Bone marrow (tissue), 2 donors: Measurements from ENCODE around the gene NELL2.

Experiments used
- DNase-seq, 2 donors: peaks; one replicate each; lab custom pipeline; 2025; lab: John Stamatoyannopoulos, UW

Gene NELL2

GRCh38 chr12:44532940-44533339 lies 343.2 kb downstream of the NELL2 start:
- no peak for DNase-seq

DNA sequence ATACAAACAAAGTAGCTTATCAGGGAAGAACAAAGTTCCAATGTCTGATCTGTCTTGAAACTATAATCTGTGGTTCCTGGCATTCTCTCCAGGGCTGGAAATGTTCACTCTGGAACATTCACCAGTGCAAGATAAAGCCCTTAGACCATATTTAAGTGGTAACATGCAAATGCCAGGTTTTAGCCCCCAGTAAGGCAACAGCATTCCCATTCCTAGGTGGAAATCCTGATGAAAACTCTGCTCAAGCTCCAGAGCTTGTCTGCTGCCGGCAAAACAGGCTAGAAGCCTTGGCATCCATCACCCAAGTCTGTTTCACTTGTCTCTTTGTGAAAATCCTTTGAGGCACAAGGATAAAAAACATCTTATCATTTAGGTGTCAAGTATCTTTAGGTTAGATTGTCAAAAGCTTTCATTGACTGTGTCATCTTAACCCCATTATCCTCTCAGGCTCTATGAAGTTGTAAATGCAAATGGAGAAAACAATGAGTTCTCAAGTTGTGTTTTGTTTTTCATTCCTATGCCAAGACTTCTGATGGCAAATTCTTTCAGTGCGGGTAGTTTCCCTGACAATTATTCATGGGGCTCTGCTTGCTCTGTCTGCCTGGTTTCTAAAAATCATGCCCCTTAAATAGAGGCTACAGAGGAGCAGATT lies 344.7 kb downstream of the NELL2 start:
- no peak for DNase-seq

DNA sequence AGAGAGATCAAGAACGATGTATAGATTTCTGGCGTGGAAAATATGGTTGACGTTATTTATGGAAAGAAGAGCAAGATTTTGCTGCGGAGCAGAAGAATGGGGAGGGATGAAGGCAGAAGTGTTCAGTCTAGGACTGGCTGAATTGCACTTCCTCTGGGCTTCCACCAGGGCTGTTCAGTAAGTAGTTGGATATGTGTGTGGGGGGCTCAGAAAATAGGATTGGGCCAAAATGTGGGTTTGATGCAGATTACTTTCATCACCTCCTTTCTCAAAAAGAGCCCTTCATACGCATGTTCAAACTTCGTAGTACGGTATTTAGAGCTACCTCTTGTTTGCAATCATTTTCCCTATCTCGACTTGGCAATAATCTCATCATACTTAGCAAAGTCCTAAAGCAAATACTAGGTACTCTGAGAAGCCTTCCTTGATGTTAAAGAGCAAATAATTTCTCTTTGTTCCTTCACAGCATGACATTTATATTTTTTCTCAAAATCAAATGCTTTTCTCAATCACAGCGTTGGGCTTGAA lies 349.4 kb downstream of the NELL2 start:
- no peak for DNase-seq

DNA sequence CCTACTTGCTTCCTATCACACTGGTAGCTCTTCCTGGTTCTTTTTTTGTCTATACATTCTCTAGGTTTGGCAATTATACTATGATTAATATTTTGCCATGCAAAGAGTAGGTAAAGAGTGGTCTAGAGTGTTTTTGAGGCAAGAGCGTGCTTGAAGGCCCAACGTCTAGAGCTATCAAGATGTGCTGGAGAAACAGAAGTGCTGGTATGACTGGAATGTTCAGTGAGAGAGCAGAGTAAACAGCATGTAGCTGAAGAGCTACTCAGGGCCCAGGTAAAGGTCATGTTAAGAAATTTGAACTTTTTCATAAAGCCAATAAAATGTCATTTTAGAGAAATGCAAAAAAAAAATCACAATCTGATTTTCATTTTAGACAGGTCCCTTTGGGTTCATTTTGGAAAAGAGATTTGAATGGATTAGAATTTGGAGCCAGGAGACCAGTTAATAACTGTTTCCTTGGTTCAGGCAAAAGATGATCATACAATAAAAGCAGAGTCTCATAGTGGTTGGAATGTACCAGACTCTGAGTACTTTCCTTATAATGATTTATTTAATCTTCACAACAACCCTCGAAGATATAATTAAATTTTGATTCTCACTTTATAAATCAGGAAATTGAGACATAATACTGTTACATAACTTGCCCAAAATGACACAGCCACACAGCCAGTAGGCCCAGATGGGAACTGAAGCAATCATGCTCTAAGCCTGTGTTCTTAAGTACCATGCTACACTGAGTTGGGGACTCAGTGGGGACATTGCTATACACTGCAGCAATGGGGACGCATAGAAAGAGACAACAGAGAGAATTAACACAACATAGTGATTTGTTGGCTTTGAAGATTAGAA lies 350.1 kb downstream of the NELL2 start:
- no peak for DNase-seq

DNA sequence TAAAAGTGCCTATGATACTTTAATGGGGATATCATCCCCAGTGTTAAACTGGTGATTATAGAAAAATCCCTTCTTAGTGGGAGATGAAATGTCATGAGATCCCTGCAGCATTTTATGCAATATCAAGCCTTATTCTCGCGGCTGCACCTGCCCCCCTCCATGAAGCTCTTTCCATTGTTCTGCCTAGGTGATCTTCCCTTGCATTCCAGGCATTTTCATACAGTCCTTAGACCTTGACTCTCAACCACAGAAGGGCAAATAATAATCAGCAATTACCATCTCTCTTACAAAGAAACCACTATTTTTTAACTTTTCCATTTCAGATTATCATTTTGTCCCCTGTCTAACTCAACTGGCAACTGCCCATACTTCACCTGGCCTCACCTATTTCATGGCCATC lies 352.3 kb downstream of the NELL2 start:
- DNase-seq: no peak

- DNase-seq: no peak
These were observed 354.4 kb downstream of the NELL2 start for GRCh38 chr12:44521702-44522101.

DNA sequence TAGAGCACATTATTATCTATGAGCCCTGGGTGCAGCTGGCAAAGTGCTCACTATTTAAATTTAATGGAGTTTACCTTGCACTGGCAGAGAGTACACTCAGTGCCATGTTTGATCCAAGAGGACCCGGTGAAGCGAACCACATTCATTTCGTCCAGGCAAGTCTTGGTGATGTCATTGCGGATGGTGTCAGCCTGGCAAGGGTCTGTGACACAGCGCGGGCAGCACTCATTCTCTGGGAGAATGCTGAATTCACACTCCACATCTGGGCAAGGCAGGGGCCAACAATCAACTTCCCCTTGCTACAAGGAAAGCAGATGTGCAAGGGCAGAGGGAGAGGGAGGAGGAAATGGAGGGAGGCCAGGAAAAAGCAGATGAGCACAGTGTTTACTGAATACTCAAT lies 356.2 kb downstream of the NELL2 start:
- DNase-seq: no peak

DNA sequence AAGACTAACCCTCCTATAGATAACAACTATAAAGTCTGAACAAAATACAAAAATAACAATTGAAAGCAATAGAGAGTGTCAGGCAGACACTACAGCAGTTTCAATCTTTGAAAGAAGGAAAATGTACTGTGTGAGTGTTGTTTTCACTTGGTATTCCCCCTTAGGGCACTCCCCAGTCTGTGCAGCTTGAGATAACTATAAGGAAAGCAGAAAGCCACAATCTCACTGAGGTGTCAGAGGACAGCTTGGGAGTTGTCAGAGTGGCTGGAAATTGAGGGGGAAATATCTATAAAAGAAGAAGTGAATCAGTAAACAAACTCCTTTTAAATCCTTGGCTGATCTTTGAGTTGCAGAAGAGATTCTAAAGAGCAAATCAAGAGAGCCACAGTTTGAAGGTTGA lies 364.8 kb downstream of the NELL2 start:
- DNase-seq: no peak

DNA sequence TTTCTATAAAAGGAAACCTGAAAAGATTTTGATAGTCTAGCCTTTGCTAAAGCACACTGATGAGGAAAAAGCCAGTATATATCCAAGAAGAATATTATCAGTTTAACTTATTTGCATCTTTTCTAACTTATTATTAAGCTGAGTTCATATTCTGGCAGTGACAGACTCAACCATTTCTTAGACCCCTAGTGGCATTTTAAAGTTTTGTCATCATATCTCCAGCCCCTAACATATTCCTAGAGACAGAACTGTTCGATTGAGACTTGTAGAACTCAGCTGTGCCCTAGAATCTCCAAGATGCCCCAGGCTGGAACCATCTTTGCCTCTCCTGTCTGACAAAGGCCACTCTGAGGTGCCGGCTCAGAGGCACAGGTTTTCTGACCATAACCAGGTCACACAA lies 365.6 kb downstream of the NELL2 start:
- DNase-seq: no peak

GRCh38 chr12:44510076-44510475 lies 366.0 kb downstream of the NELL2 start:
- no peak for DNase-seq

GRCh38 chr12:44509471-44509870 lies 366.6 kb downstream of the NELL2 start:
- DNase-seq: no peak

- no peak for DNase-seq
These were observed 368.7 kb downstream of the NELL2 start for GRCh38 chr12:44507461-44507860.

- DNase-seq: no peak
These were observed 371.3 kb downstream of the NELL2 start for GRCh38 chr12:44504799-44505198.

GRCh38 chr12:44503329-44503728 lies 372.8 kb downstream of the NELL2 start:
- DNase-seq: no peak

- no peak for DNase-seq
These were observed 373.4 kb downstream of the NELL2 start for GRCh38 chr12:44502681-44503080.

DNA sequence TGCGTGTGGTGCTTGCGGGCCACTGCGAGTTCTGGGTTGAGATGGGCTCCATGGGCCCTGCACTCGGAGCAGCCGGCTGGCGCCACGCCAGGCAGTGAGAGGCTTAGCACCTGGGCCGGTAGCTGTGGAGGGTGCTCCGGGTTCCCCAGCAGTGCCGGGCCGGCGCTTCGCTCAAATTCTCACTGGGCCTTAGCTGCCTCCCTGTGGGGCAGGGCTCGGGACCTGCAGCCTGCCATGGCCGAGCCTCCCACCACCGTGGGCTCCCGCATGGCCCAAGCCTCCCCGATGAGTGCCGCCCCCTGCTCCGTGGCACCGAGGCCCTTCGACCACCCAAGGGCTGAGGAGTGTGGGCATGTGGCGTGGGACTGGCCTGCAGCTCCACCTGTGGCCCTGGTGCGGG lies 375.7 kb downstream of the NELL2 start:
- no peak for DNase-seq

DNA sequence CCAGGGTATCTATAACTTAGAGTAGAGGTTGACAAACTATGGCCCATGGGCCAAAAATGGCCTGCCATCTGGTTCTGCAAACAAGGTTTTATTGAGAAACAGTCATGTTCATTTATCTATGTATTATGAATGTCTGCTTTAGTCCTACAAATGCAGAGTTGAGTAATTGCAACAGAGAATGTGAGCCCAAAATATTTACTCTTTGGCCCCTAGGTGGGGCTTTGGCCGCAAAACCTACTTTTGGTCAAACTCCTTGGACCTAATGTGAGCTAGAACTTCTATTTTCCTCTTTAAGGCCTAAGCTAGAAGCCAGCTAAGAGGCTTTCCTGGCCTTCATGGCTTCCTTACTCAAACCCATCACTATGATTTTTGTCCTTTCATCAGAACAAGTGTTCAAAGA lies 379.1 kb downstream of the NELL2 start:
- DNase-seq: no peak

DNA sequence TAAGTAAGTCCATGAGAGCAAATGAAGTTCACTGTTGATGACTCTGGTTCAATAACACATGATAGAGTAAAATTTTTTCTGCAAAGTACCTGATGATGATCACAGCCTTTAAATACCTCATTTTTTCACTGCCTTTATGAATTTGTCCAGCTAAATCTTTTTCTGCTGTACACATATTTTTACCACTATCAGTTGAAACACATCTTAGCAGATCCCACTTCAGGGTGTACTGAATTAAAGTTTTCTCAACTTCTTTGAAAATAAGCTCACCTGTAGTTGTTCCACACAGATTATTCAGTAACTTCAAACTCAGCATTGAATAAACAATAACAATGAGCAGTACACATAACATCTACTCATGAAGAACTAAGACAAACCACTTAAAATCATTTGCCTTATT lies 385.9 kb downstream of the NELL2 start:
- no peak for DNase-seq

DNA sequence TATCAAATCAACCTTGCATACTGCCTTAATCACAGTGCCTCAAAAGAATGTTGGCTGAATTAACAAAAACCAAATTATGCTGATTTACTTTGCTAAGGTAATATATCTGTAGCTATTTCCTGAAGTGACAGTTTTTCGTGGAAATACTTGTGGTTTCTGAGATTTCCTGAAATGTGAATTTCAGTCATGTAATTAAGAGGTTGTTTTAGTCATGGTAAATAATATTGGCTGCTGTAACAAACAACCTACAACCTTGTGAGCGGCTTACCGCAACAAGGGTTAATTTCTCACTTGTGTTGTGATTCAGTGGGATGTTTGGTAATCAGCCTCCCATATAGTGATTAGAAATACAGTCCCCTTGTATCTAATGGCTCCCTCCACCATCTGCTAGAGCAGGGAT lies 387.9 kb downstream of the NELL2 start:
- no peak for DNase-seq

DNA sequence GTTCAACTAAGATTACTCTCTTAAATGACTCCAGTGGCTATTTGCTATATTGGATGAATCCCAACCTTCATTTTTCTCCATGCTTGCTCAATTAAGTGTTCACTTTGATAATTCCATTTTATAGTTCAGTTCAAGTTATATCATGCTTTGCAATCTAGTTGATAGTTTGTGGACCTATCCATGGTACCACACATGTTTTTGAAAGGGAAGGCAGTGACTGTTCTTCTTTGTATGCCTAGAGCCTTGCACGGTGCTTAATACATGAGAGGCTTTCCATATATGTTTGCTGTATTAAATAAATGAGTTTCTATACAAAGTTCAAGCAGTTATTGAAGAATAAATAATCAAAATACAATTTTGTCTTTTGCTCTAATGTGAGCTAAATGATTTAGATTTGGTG lies 391.3 kb downstream of the NELL2 start:
- DNase-seq: no peak

DNA sequence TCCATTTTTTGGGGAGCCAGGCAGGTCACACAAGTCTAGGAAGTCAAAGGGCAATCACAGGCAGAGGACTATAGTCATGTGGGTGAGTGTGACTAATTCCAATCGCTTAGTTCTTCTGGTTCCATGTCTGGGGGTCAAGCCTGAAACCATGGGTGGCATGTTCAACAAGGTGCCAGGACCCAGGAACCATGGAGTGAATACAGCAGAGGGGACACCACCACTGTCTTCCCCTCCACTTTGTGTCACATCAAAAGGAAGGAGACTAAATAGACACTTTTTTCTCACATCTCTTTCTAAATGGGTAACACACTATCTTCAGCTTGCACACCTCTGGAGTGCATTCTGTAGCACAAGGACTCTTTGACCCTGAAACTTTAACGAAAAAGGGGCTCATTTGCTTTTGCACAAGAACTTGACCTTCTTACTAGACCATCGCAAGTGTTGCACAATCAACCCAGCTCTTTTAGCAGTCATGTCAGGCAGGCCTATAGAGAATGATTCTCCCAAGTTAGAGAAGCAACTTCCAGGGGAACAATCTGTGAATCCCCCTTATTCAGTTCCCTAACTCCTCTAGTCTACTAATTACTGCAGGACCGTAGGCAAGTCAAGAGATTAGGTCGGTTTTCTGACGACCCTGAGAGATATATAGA lies 398.7 kb downstream of the NELL2 start:
- no peak for DNase-seq

DNA sequence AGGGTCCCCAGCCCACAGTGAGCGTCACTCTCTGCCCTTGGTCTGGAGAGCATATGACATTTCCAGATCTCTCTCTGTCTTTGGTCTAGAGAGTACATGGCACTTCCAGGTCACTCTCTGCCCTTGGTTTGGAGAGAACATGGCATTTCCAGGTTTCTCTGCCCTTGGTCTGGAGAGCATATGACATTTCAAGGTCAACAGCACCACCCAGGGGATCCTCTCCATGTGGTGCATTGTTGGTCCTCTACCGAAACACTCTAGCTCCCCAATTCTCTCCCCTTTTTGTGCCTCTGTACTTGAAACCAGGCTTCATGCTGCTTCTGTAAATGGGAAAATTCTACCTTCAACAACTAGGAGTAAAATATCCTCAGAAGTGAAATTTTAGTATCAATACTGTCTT lies 399.4 kb downstream of the NELL2 start:
- DNase-seq: no peak

DNA sequence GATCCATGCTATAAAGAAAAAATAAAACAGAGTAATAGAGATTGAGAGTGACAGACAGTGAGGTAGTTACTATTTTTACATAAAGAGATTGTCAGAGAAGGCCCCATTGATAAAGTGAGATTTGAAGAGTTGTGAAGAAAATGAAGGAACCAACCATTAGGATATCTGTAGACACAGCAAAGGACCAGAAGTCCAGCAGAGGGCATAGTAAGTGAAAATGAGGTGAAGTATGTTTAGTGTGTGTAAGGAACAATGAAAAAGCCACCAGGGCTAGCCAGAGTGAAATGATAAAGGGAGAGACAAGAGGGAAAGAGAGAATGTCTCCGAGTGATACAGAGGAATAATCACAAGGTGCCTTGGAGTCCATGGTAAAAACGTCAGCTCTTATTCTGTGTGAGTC lies 411.0 kb downstream of the NELL2 start:
- no peak for DNase-seq
